Pancreas (tissue), 10 donors: ENCODE data around the gene SIRT4. TPM values are rescaled to one million over a fixed set of nuclear protein-coding genes. Genes with fewer than 3 reads are reported as not detected.

Source experiments
- ATAC-seq, 4 donors: fragments of 200-7000 bp; cut with Tn5 transposase; one replicate each; pipeline versions ENCODE4 v1.8.0 to v1.9.1; 2020; ENCODE audit warnings: mild to moderate bottlenecking in 4 of 4, moderate library complexity in 4 of 4
- DNase-seq, 6 donors: peaks; one replicate each; pipeline ENCODE4 v3.0.0-alpha.2; 2020
- FAIRE-seq: peaks from 2 replicates; lab custom pipeline; 2012; peaks lifted over from hg19 to GRCh38; lab: Jason Lieb, UNC
- H3K27ac ChIP-seq, 4 donors: fragments of 200-600 bp; sonication (generic); 1 replicate in 3 of 4; 2 replicates in 1 of 4; pipeline versions ENCODE4 v1.5.0 to v1.8.0; 2020
- H3K27me3 ChIP-seq, 4 donors: fragments of 200-600 bp; one replicate each; pipeline ENCODE4 v1.8.0; 2021
- H3K36me3 ChIP-seq, 3 donors: fragments of 200-600 bp; sonication (generic) in 1 of 3; one replicate each; pipeline versions ENCODE4 v1.5.0 to v1.8.0; 2020 to 2021
- H3K4me1 ChIP-seq, 3 donors: fragments of 200-600 bp; one replicate each; pipeline ENCODE4 v1.8.0; 2021
- H3K4me3 ChIP-seq, 4 donors: fragments of 200-600 bp; sonication (generic) in 2 of 4; one replicate each; pipeline versions ENCODE4 v1.5.0 to v1.8.0; 2020 to 2021
- H3K9me3 ChIP-seq, 4 donors: fragments of 200-600 bp; one replicate each; pipeline ENCODE4 v1.8.0; 2021
- CTCF ChIP-seq, 4 donors: fragments of 200-600 bp; sonication (generic) in 3 of 4; IDR thresholded peaks; one replicate each; pipeline versions ENCODE4 v1.5.0 to v1.8.0; 2021; ENCODE audit warnings: antibody characterized with exemption in 4 of 4
- WGBS, 2 donors: extraction: QIAGEN DNeasy Blood & Tissue Kit; methylation state at CpG; one replicate each; pipeline ENCODE4 v1.1.7; 2013; 5-methylcytosine and 5-hydroxymethylcytosine counted together
- intact Hi-C, 3 donors: fragments of 100-400 bp; cut with DNase I; formaldehyde crosslinking; loops; one replicate each; pipeline versions ENCODE4 v1.11.1 to v1.14.2; 2022
- polyA plus RNA-seq, 2 donors: library from polyadenylated mRNA; stranded (reverse); fragments of 200-250 nt; gene quantifications; one replicate each; pipeline ENCODE4 v1.2.3, GENCODE V29; 2013
- total RNA-seq, 6 donors: library from RNA; stranded (reverse); fragmentation: NEBNext Ultra II Directional in 4 of 6; extraction: Animal tissue kit (Norgen Biotek cat#: 25700) in 4 of 6; gene quantifications; one replicate each; pipeline versions ENCODE4 v1.2.1 to v1.2.4, GENCODE V29; 2021 to 2023
- donor health status: healthy with polysubstance abuse.
- donor health status: DM: no; HTN: no; CAD: no; lungs with moderate emphysema.
- donor health status: DM: no; HTN: no; CAD: no.
- donor health status: control.
- donor health status: control.
- donor health status: Bipolar disorder and iron deficiency.
- donor health status: DM: yes; HTN: yes; CAD: no.
- donor health status: DM: no; HTN: no; CAD: no.
- donor health status: DM: no; HTN: no; CAD: no.
- donor health status: DM: yes; HTN: yes; CAD: no.

Gene SIRT4
- total and polyA plus RNA-seq, 8 donors: 0.56 to 2.4 (median 1.5) TPM

GRCh38 chr12:120265473-120266179, 36.5 kb upstream of the SIRT4 start, which contains the start of gene PXN:
PXN (minus strand) TSS chr12:120265730; CDS start chr12:120265629, 101 bp downstream.
- Histone ChIP-seq H3K9me3 (no peaks in the 10 kb centered on the region), H3K4me1 (peaks cover 0 to 27% (median 14%) of the 10 kb centered on the region in 3 donors), H3K4me3 (peak within 1 kb of the TSS; percentile 78 to 91 (median 90)), H3K36me3 (no peaks in the 10 kb centered on the region), H3K27ac (peak within 1 kb of the TSS; percentile 42 to 77 (median 64)), H3K27me3 (no peaks in the 10 kb centered on the region)
- WGBS, 2 donors: 1 to 2% methylated on average over 37 to 81 of the region's 81 CpGs
- intact Hi-C loops: loop anchor here in 1 of 3 donors (10.0 kb wide), 1 partner anchor 51 kb away; no protein-coding TSS in a partner anchor
- DNase-seq: peak; percentile 82 to 99 (median 93)
- TF ChIP-seq CTCF (IDR thresholded peaks at IDR 0.05): peak; percentile 73 to 88 (median 82)
- ATAC-seq: peak; percentile 87 to 94 (median 91)
- FAIRE-seq: no peak

- H3K4me3 ChIP-seq: no peak overlapping the region
- peaks cover 0 to 27% (median 14%) of the 10 kb centered on the region in 3 donors for H3K4me1 ChIP-seq
Measured at GRCh38 chr12:120266180-120266870, 35.8 kb upstream of the SIRT4 start.

GRCh38 chr12:120267736-120268135, 34.4 kb upstream of the SIRT4 start:
- intact Hi-C loops: loop anchor here in 1 of 3 donors (10.0 kb wide), 1 partner anchor 53 kb away; no protein-coding TSS in a partner anchor
- Histone ChIP-seq H3K27me3 (no peaks in the 10 kb centered on the region), H3K36me3 (no peaks in the 10 kb centered on the region), H3K27ac (peak overlapping the region in 1 of 4 donors; percentile 41), H3K9me3 (no peaks in the 10 kb centered on the region), H3K4me3 (no peak overlapping the region), H3K4me1 (peaks cover 0 to 18% (median 10%) of the 10 kb centered on the region in 3 donors)
- FAIRE-seq: no peak
- no peak for ATAC-seq
- DNase-seq: no peak
- 54 to 57% methylated on average over 4 of the region's 4 CpGs for WGBS, 2 donors
- TF ChIP-seq CTCF (IDR thresholded peaks at IDR 0.05): no peak

More at GRCh38 chr12:120266180-120266870, 35.8 kb upstream of the SIRT4 start:
- 33 to 34% methylated on average over 8 of the region's 8 CpGs for whole genome bisulfite sequencing, 2 donors
- no peaks in the 10 kb centered on the region for H3K36me3 ChIP-seq
- TF ChIP-seq CTCF (IDR thresholded peaks at IDR 0.05): no peak
- FAIRE-seq (no peak), ATAC-seq (no peak), DNase-seq (no peak)
- intact Hi-C loops: loop anchor here in 1 of 3 donors (10.0 kb wide), 1 partner anchor 52 kb away; no protein-coding TSS in a partner anchor
- no peak overlapping the region for H3K27ac ChIP-seq
- H3K27me3 ChIP-seq: no peaks in the 10 kb centered on the region
- H3K9me3 ChIP-seq: no peaks in the 10 kb centered on the region

GRCh38 chr12:120276734-120277133, 25.4 kb upstream of the SIRT4 start:
- Histone ChIP-seq H3K27me3 (no peaks in the 10 kb centered on the region), H3K27ac (no peak overlapping the region), H3K4me3 (no peak overlapping the region), H3K9me3 (no peaks in the 10 kb centered on the region), H3K4me1 (no peaks in the 10 kb centered on the region), H3K36me3 (no peaks in the 10 kb centered on the region)
- WGBS, 2 donors: 89% methylated on average over 6 of the region's 6 CpGs
- no peak for FAIRE-seq
- no peak for TF ChIP-seq CTCF (IDR thresholded peaks at IDR 0.05)
- ATAC-seq: no peak
- DNase-seq: no peak
- intact Hi-C loops: no loop called here
